ENCODE data around the gene CDC14B.

GRCh38 chr9:96523374-96523773 is 96.3 kb downstream of the CDC14B start:
- TF ChIP-seq CTCF (IDR thresholded peaks at IDR 0.05) (no peak), EZH2phosphoT487 (IDR thresholded peaks at IDR 0.05) (no peak)
